Tibial nerve (tissue), 4 donors: ENCODE data around the gene RIMOC1. TPM values are rescaled to one million over a fixed set of nuclear protein-coding genes. Genes with fewer than 3 reads are reported as not detected.

ENCODE experiments used
- DNase-seq, 2 donors: peaks; one replicate each; pipeline ENCODE4 v3.0.0-alpha.2; 2019; ENCODE audit warnings: low spot score in 2 of 2
- H3K27ac ChIP-seq, 4 donors: fragments of 200-600 bp; sonication (generic) in 3 of 4; one replicate each; pipeline ENCODE4 v1.5.1; 2017 to 2019; ENCODE audit warnings: mild to moderate bottlenecking in 1 of 4
- H3K27me3 ChIP-seq, 2 donors: fragments of 200-600 bp; sonication (generic) in 1 of 2; one replicate each; pipeline versions ENCODE4 v1.5.1 to v1.6.0; 2017 to 2019
- H3K36me3 ChIP-seq, 3 donors: fragments of 200-600 bp; sonication (generic); one replicate each; pipeline ENCODE4 v1.5.1; 2018 to 2019
- H3K4me1 ChIP-seq, 4 donors: fragments of 200-600 bp; sonication (generic) in 3 of 4; one replicate each; pipeline ENCODE4 v1.5.1; 2017 to 2019
- H3K4me3 ChIP-seq, 4 donors: fragments of 200-600 bp; sonication (generic) in 3 of 4; one replicate each; pipeline ENCODE4 v1.5.1; 2017 to 2019; ENCODE audit warnings: mild to moderate bottlenecking in 1 of 4, moderate library complexity in 1 of 4
- H3K9me3 ChIP-seq, 4 donors: fragments of 200-600 bp; sonication (generic) in 3 of 4; one replicate each; pipeline ENCODE4 v1.5.1; 2017 to 2019
- EP300 ChIP-seq, 2 donors: sonication (generic); formaldehyde crosslinking; IDR thresholded peaks; one replicate each; pipeline ENCODE4 v1.6.1; 2017; ENCODE audit warnings: antibody characterized with exemption in 2 of 2, mild to moderate bottlenecking in 1 of 2
- POLR2A ChIP-seq, 2 donors: fragments of 450-650 bp; IDR thresholded peaks; one replicate each; pipeline ENCODE4 v1.6.1; 2017; ENCODE audit warnings: antibody characterized with exemption in 2 of 2, mild to moderate bottlenecking in 2 of 2, moderate library complexity in 2 of 2
- WGBS, 2 donors: methylation state at CpG; one replicate each; pipeline ENCODE4 v1.1.5; 2018; 5-methylcytosine and 5-hydroxymethylcytosine counted together
- total RNA-seq, 4 donors: library from RNA; depleted of rRNA; stranded (reverse); fragments of >200 nt; gene quantifications; one replicate each; pipeline ENCODE4 v1.1.0, GENCODE V29; 2016
- TF ChIP-seq, protein P1 (sequence below), 5 experiments: fragments of 200-600 bp in 3 of 5; fragments of 450-650 bp in 2 of 5; sonication (generic) in 3 of 5; IDR thresholded peaks; one replicate each; pipeline ENCODE4 v1.5.1; 2016 to 2019; ENCODE audit warnings: antibody characterized with exemption in 5 of 5, mild to moderate bottlenecking in 3 of 5, moderate library complexity in 2 of 5

RIMOC1 gene
- total RNA-seq, 4 donors from 2014 or later, result 12.3 to 23.4 (median 18.0) TPM

DNA sequence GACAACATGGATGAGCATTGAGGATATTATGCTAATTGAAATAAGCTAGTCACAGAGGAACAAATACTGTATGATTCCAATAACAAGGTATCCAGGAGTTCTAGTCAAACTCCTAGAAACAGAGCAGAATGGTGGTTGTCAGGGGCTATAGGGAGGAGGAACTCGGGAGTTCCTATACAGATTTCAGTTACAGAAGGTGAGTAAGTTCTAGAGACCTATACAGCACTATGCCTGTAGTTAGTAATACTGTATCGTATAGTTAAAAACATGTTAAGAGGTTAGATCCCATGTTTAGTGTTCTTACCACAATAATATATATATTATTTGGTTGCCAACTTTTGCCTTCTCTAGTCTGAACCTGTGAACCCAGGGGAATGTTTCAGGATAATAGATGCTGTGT, 26.0 kb upstream of the RIMOC1 start:
- Histone ChIP-seq H3K36me3 (no peaks in the 10 kb centered on the region), H3K4me1 (no peaks in the 10 kb centered on the region), H3K27me3 (no peaks in the 10 kb centered on the region), H3K9me3 (no peaks in the 10 kb centered on the region), H3K4me3 (no peak overlapping the region), H3K27ac (no peak overlapping the region)
- no peak for DNase-seq
- TF ChIP-seq POLR2A (IDR thresholded peaks at IDR 0.05) (no peak), EP300 (IDR thresholded peaks at IDR 0.05) (no peak)
- TF ChIP-seq, protein P1, sequence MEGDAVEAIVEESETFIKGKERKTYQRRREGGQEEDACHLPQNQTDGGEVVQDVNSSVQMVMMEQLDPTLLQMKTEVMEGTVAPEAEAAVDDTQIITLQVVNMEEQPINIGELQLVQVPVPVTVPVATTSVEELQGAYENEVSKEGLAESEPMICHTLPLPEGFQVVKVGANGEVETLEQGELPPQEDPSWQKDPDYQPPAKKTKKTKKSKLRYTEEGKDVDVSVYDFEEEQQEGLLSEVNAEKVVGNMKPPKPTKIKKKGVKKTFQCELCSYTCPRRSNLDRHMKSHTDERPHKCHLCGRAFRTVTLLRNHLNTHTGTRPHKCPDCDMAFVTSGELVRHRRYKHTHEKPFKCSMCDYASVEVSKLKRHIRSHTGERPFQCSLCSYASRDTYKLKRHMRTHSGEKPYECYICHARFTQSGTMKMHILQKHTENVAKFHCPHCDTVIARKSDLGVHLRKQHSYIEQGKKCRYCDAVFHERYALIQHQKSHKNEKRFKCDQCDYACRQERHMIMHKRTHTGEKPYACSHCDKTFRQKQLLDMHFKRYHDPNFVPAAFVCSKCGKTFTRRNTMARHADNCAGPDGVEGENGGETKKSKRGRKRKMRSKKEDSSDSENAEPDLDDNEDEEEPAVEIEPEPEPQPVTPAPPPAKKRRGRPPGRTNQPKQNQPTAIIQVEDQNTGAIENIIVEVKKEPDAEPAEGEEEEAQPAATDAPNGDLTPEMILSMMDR (IDR thresholded peaks at IDR 0.05), result no peak
- whole genome bisulfite sequencing, 2 donors, result 62 to 66% methylated on average over 2 of the region's 2 CpGs

DNA sequence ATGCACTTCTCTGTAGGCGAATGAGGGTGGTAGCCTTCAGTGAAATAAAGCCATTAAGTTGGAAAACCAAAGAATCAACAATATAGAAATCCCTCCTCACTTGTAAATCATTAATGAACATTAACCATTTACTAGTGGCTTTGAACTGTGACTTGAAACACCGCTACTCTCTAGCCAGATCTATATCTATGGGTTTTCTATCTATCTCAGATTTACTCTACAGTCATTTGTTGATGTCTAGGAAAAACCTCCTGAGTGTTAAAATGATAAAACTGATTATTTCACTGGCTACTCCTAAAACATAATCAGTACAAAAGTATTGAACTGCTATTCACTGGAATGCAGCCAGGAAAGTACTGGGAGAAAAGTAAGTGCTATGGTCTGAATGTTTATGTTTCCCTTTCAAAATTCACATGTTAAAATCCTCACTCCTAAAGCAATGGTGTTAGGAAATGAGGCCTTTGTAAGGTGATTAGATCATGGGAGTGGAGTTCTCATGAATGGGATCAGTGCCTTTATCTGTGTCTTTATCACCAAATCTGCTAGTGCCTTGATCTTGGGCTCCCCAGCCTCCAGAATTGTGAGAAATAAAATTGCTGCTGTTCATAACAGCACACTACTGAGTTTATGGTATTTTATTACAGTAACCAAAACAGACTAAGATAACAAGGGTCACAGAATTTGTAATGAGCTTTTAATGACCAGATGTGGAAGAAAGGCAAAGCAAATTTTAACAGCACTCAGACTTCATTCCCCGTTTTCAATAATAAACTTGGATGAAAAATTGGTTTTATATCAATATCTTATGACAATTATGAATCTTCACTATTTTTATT, 25.3 kb upstream of the RIMOC1 start:
- no peak overlapping the region for H3K27ac ChIP-seq

DNA sequence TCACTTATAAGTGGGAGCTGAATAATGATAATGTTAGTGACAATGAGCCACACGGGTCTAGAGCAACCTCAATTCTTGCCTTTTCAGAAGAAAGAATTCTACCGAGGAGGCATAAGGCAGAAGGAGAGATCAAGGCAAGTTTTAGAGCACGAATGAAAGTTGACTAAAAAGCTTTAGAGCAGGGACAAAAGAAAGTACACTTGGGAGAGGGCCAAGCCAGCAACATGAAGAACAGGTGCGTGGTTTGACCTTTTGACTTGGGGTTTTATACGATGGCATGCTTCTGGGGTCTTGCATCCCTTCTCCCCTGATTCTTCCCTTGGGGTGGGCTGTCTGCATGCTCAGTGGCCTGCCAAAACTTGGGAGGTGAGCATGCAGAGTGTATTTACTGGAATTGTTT, 21.4 kb upstream of the RIMOC1 start:
- H3K9me3 ChIP-seq, result no peaks in the 10 kb centered on the region
- no peak for TF ChIP-seq POLR2A (IDR thresholded peaks at IDR 0.05)
- no peak overlapping the region for H3K27ac ChIP-seq
- no peaks in the 10 kb centered on the region for H3K27me3 ChIP-seq
- no peaks in the 10 kb centered on the region for H3K36me3 ChIP-seq
- H3K4me3 ChIP-seq, result no peak overlapping the region
- H3K4me1 ChIP-seq, result no peaks in the 10 kb centered on the region
- WGBS, 2 donors, result 79 to 82% methylated on average over 5 of the region's 5 CpGs
- DNase-seq, result no peak

More for the DNA sequence above, 25.3 kb upstream of the RIMOC1 start:
- H3K4me3 ChIP-seq, result no peak overlapping the region
- H3K9me3 ChIP-seq, result no peaks in the 10 kb centered on the region
- TF ChIP-seq EP300 (IDR thresholded peaks at IDR 0.05) (no peak), POLR2A (IDR thresholded peaks at IDR 0.05) (no peak)
- TF ChIP-seq, protein P1 (IDR thresholded peaks at IDR 0.05), result no peak
- no peak for DNase-seq
- no peaks in the 10 kb centered on the region for H3K27me3 ChIP-seq
- WGBS, 2 donors, result 63 to 65% methylated on average over 3 of the region's 3 CpGs
- no peaks in the 10 kb centered on the region for H3K36me3 ChIP-seq
- H3K4me1 ChIP-seq, result no peaks in the 10 kb centered on the region

DNA sequence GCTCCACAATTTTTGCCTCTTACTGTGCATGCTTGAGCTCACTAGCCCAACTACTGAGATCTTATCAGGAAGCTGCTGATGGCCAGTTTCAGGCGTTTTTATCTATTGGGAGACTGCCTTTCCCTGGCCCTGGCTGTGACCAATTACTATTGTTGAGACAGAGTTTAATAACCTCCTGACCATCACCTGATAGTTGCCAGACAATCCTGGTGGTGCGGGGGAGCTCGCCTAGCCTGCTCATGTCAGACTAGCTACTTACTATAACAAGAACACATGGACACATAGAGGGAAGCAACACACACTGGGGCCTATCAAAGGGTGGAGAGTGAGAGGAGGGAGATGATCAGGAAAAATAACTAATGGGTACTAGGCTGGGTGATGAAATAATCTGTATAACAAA, 20.9 kb upstream of the RIMOC1 start:
- no peaks in the 10 kb centered on the region for H3K9me3 ChIP-seq
- H3K27me3 ChIP-seq, result no peaks in the 10 kb centered on the region
- no peak overlapping the region for H3K4me3 ChIP-seq
- WGBS, 2 donors, result 73 to 76% methylated on average over 3 of the region's 3 CpGs
- no peaks in the 10 kb centered on the region for H3K36me3 ChIP-seq
- no peak overlapping the region for H3K27ac ChIP-seq
- no peaks in the 10 kb centered on the region for H3K4me1 ChIP-seq
- no peak for DNase-seq
- TF ChIP-seq POLR2A (IDR thresholded peaks at IDR 0.05) (no peak), EP300 (IDR thresholded peaks at IDR 0.05) (no peak)
- TF ChIP-seq, protein P1 (IDR thresholded peaks at IDR 0.05), result no peak

DNA sequence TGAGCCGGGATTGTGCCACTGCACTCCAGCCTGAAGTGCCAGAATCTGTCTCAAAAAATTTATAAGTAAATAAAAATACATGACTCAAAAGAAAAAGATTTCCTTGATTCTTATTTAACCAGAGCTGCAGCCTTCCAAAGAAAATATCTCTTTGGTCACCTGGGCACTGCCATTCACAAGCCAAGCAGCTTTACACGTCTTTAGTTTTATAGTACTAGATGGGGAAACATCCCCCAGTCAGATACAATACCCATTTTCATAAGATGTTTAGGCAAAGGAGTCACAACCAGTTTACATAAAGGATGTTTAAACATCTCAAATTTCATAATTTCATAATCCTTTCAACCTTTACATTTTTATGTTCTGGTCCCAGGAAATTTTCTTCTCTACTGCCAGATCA, 20.2 kb upstream of the RIMOC1 start:
- TF ChIP-seq, protein P1 (IDR thresholded peaks at IDR 0.05), result no peak
- TF ChIP-seq EP300 (IDR thresholded peaks at IDR 0.05), result no peak
- no peak for TF ChIP-seq POLR2A (IDR thresholded peaks at IDR 0.05)

More for the DNA sequence above, 20.2 kb upstream of the RIMOC1 start:
- no peak for DNase-seq
- no peaks in the 10 kb centered on the region for H3K9me3 ChIP-seq
- H3K4me1 ChIP-seq, result no peaks in the 10 kb centered on the region
- no peak overlapping the region for H3K27ac ChIP-seq
- no peak overlapping the region for H3K4me3 ChIP-seq
- H3K36me3 ChIP-seq, result no peaks in the 10 kb centered on the region
- WGBS, 2 donors, result 83 to 87% methylated on average over 2 of the region's 2 CpGs
- no peaks in the 10 kb centered on the region for H3K27me3 ChIP-seq
